Osteoblast (primary cell): Measurements from ENCODE around the gene WWOX. TPM values are rescaled to one million over a fixed set of nuclear protein-coding genes. Genes with fewer than 3 reads are reported as not detected.

Source experiments
- DNase-seq: peaks from one replicate; pipeline ENCODE4 v3.0.0; 2011; ENCODE audit warnings: low spot score, mixed read lengths; ENCODE audit not compliant: insufficient read length; ENCODE audit errors: missing footprints
- H2AFZ ChIP-seq: 2 replicates; pipeline ENCODE4 v1.6.0; 2011; ENCODE audit warnings: mild to moderate bottlenecking, low read length
- H3K27ac ChIP-seq: 2 replicates; pipeline ENCODE4 v1.5.1; 2011; ENCODE audit warnings: mild to moderate bottlenecking, low read depth, low read length, moderate library complexity
- H3K27me3 ChIP-seq: 2 replicates; pipeline ENCODE4 v1.6.0; 2012; ENCODE audit warnings: mild to moderate bottlenecking, control low read depth, inconsistent platforms, low read length, moderate library complexity; ENCODE audit not compliant: insufficient read depth
- H3K36me3 ChIP-seq: 2 replicates; pipeline ENCODE4 v1.5.1; 2011; ENCODE audit warnings: mild to moderate bottlenecking, low read length, control low read depth, moderate library complexity; ENCODE audit not compliant: insufficient read depth
- H3K4me1 ChIP-seq: 2 replicates; pipeline ENCODE4 v1.5.1; 2011; ENCODE audit warnings: mild to moderate bottlenecking, low read length, control low read depth, moderate library complexity; ENCODE audit not compliant: insufficient read depth
- H3K4me2 ChIP-seq: 2 replicates; pipeline ENCODE4 v1.6.0; 2011; ENCODE audit warnings: mild to moderate bottlenecking, low read length; ENCODE audit not compliant: insufficient read depth
- H3K4me3 ChIP-seq: fragments of 200-600 bp; sonication (generic); 3 replicates; pipeline ENCODE4 v1.5.1; 2012; ENCODE audit warnings: mild to moderate bottlenecking, low read length, inconsistent platforms; ENCODE audit not compliant: insufficient read depth
- H3K79me2 ChIP-seq: 2 replicates; pipeline ENCODE4 v1.6.0; 2012; ENCODE audit warnings: mild to moderate bottlenecking, low read length, control low read depth, inconsistent platforms; ENCODE audit not compliant: insufficient read depth
- H3K9me3 ChIP-seq: 2 replicates; pipeline ENCODE4 v1.5.1; 2011; ENCODE audit warnings: low read depth, low read length, control low read depth
- H4K20me1 ChIP-seq: 2 replicates; pipeline ENCODE4 v1.6.0; 2012; ENCODE audit warnings: mild to moderate bottlenecking, low read length, control low read depth; ENCODE audit not compliant: insufficient read depth
- total RNA-seq: library from RNA; depleted of rRNA; stranded (reverse); fragments of >200 nt; gene quantifications from 2 replicates; pipeline ENCODE4 v1.2.3, GENCODE V29; 2012
- TF ChIP-seq, protein P1 (sequence below): IDR thresholded peaks from 2 replicates; pipeline ENCODE4 v1.5.1; 2011; ENCODE audit warnings: mild to moderate bottlenecking, low read depth, low read length, moderate library complexity; ENCODE audit errors: extremely low read depth

WWOX gene
- total RNA-seq, 1 donor, result 23.9 TPM

DNA sequence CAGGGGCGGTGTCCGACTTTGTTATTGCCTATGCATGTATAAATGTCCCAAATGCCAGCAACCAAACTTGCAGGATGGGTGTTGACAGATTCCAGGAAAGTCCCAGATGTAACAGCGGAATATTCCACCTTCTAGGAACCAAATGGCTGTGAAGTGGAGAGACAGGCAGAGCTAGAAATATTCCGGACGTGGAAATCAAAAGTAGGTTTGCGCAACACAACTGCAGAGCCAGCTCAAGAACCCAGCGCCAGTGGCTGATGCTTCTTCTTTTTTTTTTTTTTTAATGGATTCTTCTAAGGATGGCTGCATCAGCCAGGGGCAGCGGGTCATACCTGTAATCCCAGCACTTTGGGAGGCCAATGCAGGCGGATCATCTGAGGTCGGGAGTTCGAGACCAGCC lies 899.4 kb downstream of the WWOX start:
- no peak overlapping the region for H2AFZ ChIP-seq

GRCh38 chr16:79001156-79001967 lies 901.9 kb downstream of the WWOX start:
- TF ChIP-seq, protein P1, sequence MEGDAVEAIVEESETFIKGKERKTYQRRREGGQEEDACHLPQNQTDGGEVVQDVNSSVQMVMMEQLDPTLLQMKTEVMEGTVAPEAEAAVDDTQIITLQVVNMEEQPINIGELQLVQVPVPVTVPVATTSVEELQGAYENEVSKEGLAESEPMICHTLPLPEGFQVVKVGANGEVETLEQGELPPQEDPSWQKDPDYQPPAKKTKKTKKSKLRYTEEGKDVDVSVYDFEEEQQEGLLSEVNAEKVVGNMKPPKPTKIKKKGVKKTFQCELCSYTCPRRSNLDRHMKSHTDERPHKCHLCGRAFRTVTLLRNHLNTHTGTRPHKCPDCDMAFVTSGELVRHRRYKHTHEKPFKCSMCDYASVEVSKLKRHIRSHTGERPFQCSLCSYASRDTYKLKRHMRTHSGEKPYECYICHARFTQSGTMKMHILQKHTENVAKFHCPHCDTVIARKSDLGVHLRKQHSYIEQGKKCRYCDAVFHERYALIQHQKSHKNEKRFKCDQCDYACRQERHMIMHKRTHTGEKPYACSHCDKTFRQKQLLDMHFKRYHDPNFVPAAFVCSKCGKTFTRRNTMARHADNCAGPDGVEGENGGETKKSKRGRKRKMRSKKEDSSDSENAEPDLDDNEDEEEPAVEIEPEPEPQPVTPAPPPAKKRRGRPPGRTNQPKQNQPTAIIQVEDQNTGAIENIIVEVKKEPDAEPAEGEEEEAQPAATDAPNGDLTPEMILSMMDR, result no peak

More for the DNA sequence above, 899.4 kb downstream of the WWOX start:
- TF ChIP-seq, protein P1, result no peak
- no peak overlapping the region for H3K4me3 ChIP-seq
- no peaks in the 10 kb centered on the region for H3K36me3 ChIP-seq
- no peak for DNase-seq
- no peak overlapping the region for H3K27ac ChIP-seq
- H4K20me1 ChIP-seq, result no peaks in the 10 kb centered on the region
- no peaks in the 10 kb centered on the region for H3K4me1 ChIP-seq
- H3K79me2 ChIP-seq, result no peaks in the 10 kb centered on the region
- H3K9me3 ChIP-seq, result no peaks in the 10 kb centered on the region
- no peak overlapping the region for H3K4me2 ChIP-seq
- H3K27me3 ChIP-seq, result no peaks in the 10 kb centered on the region

DNA sequence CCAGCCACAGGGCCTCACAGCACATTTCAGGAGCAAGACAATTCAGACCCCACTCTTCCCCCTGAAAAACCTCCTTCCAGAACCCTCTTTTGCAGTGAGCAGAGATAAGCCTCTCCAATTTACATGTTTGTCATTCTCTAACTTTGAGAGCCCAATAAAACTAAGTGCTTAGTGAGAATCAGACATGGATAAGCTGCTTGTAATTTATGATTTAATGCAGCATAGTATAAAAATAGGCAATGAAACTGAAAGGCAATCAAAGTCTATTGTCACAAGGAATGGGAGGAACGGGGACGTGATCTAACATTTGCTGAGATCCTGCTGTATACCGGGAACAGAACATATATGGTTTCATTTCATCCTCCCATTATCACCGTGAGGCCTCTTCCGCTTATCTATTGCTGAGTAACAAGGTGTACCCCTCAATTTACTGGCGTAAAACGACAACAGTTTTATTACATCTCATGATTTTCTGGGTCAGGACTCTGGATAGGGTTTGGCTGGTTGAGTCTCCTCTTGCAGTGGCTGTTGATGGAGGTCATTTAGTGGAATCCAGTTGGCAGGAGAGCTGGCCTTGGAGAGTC lies 903.7 kb downstream of the WWOX start:
- Histone ChIP-seq H3K9me3 (no peaks in the 10 kb centered on the region), H3K27ac (no peak overlapping the region), H2AFZ (no peak overlapping the region), H3K79me2 (no peaks in the 10 kb centered on the region), H3K4me3 (no peak overlapping the region), H3K27me3 (no peaks in the 10 kb centered on the region), H3K36me3 (no peaks in the 10 kb centered on the region), H4K20me1 (no peaks in the 10 kb centered on the region), H3K4me2 (no peak overlapping the region), H3K4me1 (no peaks in the 10 kb centered on the region)
- TF ChIP-seq, protein P1, result no peak
- DNase-seq, result no peak

More at GRCh38 chr16:79001156-79001967, 901.9 kb downstream of the WWOX start:
- no peak overlapping the region for H3K4me3 ChIP-seq
- H3K27ac ChIP-seq, result no peak overlapping the region
- no peak for DNase-seq
- H3K36me3 ChIP-seq, result no peaks in the 10 kb centered on the region
- no peak overlapping the region for H2AFZ ChIP-seq
- no peaks in the 10 kb centered on the region for H3K4me1 ChIP-seq
- no peak overlapping the region for H3K4me2 ChIP-seq
- H3K9me3 ChIP-seq, result no peaks in the 10 kb centered on the region
- no peaks in the 10 kb centered on the region for H3K79me2 ChIP-seq
- H4K20me1 ChIP-seq, result no peaks in the 10 kb centered on the region
- H3K27me3 ChIP-seq, result no peaks in the 10 kb centered on the region

DNA sequence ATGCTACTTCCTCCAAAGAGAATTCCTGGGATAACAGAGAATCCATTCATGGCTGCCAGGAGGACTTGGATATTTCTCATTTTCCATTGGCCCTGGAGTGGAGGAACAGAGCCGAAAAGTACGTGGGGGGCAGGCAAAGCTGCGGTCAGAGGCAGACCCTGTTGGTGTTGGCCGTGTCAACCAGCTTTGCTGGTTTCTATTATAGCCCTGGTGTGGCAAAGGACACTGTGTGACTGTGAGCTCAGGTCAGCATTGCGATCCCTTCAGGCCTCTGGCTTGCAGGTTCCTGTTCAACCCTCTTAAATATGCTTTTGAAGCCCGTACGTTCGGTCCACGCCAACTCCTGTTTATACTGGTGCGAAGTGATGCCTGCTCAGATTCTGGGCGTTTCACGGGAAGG lies 904.9 kb downstream of the WWOX start:
- no peak overlapping the region for H3K4me3 ChIP-seq
- no peak overlapping the region for H3K4me2 ChIP-seq
- no peaks in the 10 kb centered on the region for H3K36me3 ChIP-seq
- H2AFZ ChIP-seq, result no peak overlapping the region
- H3K27ac ChIP-seq, result no peak overlapping the region
- no peaks in the 10 kb centered on the region for H3K4me1 ChIP-seq
- no peaks in the 10 kb centered on the region for H3K27me3 ChIP-seq
- no peaks in the 10 kb centered on the region for H4K20me1 ChIP-seq
- H3K9me3 ChIP-seq, result no peaks in the 10 kb centered on the region
- TF ChIP-seq, protein P1, result no peak
- no peaks in the 10 kb centered on the region for H3K79me2 ChIP-seq
- DNase-seq, result no peak
